Heart right ventricle (tissue), 16 donors: ENCODE results near the gene SLC39A3. TPM values are rescaled to one million over a fixed set of nuclear protein-coding genes. Genes with fewer than 3 reads are reported as not detected.

Experiments
- ATAC-seq, 8 donors: fragments of 200-7000 bp; cut with Tn5 transposase; one replicate each; pipeline ENCODE4 v1.9.1; 2020; ENCODE audit warnings: mild to moderate bottlenecking in 8 of 8, moderate library complexity in 8 of 8, moderate number of reproducible peaks in 1 of 8
- DNase-seq, 2 donors: peaks; one replicate each; pipeline ENCODE4 v3.0.0-alpha.2; 2020
- H3K27ac ChIP-seq, 10 donors: fragments of 200-600 bp; sonication (generic) in 2 of 10; one replicate each; pipeline versions ENCODE4 v1.5.0 to v1.8.0; 2020 to 2022; ENCODE audit warnings: mild to moderate bottlenecking in 3 of 10
- H3K27me3 ChIP-seq, 7 donors: fragments of 200-600 bp; one replicate each; pipeline ENCODE4 v1.8.0; 2021 to 2022; ENCODE audit warnings: mild to moderate bottlenecking in 2 of 7
- H3K36me3 ChIP-seq, 9 donors: fragments of 200-600 bp; sonication (generic) in 1 of 9; one replicate each; pipeline versions ENCODE4 v1.5.0 to v1.8.0; 2020 to 2022; ENCODE audit warnings: mild to moderate bottlenecking in 2 of 9
- H3K4me1 ChIP-seq, 9 donors: fragments of 200-600 bp; sonication (generic) in 1 of 9; one replicate each; pipeline versions ENCODE4 v1.5.0 to v1.8.0; 2020 to 2022; ENCODE audit warnings: mild to moderate bottlenecking in 4 of 9
- H3K4me3 ChIP-seq, 10 donors: fragments of 200-600 bp; sonication (generic) in 2 of 10; one replicate each; pipeline versions ENCODE4 v1.5.0 to v1.8.0; 2020 to 2022; ENCODE audit warnings: mild to moderate bottlenecking in 7 of 10, moderate library complexity in 2 of 10
- H3K9me3 ChIP-seq, 11 donors: fragments of 200-600 bp in 10 of 11; sonication (generic) in 2 of 11; one replicate each; pipeline versions ENCODE4 v1.5.0 to v1.8.0; 2013 to 2022; ENCODE audit warnings: mild to moderate bottlenecking in 2 of 11, control low read depth in 1 of 11, moderate library complexity in 1 of 11
- WGBS, 2 donors: extraction: QIAGEN DNeasy Blood & Tissue Kit; methylation state at CpG; one replicate each; pipeline ENCODE4 v1.1.7; 2013; ENCODE audit warnings: inconsistent platforms in 1 of 2; 5-methylcytosine and 5-hydroxymethylcytosine counted together
- intact Hi-C, 10 donors: fragments of 100-400 bp; cut with DNase I; formaldehyde crosslinking; loops; one replicate each; pipeline versions ENCODE4 v1.11.1 to v1.14.2; 2022
- polyA plus RNA-seq, 2 donors: library from polyadenylated mRNA; stranded (reverse); fragments of 200-250 nt; gene quantifications; one replicate each; pipeline ENCODE4 v1.2.3, GENCODE V29; 2013
- total RNA-seq, 10 donors: library from RNA; stranded (reverse); fragmentation: NEBNext Ultra II Directional in 3 of 10; extraction: Animal tissue kit (Norgen Biotek cat#: 25700) in 3 of 10; gene quantifications; one replicate each; pipeline versions ENCODE4 v1.2.1 to v1.2.4, GENCODE V29; 2021 to 2023
- TF ChIP-seq, protein P1 (sequence below), 9 donors: fragments of 200-600 bp; sonication (generic) in 2 of 9; IDR thresholded peaks; one replicate each; pipeline versions ENCODE4 v1.5.0 to v1.8.0; 2021 to 2022; ENCODE audit warnings: antibody characterized with exemption in 9 of 9, mild to moderate bottlenecking in 5 of 9, moderate library complexity in 1 of 9
- donor health status: Arrhythmogenic right ventricular cardiomyopathy.
- donor health status: ischemic (EF 13 %, LVEDD 7.1; RV severe dilation, severe dysfunction).
- donor health status: healthy with polysubstance abuse.
- donor health status: DM: no; HTN: yes; CAD: no.
- donor health status: DM: no; HTN: no; CAD: no.
- donor health status: ischemic (EF 25% LVEDD 6.9; RV normal size, moderate dysfunction).
- donor health status: ischemic (EF 25% LVEDD 5.7; RV mildly dilated, moderate dysfunction).
- donor health status: healthy.
- donor health status: DM: yes; HTN: yes; CAD: no.
- donor health status: Ischemic cardiomyopathy.
- donor health status: ischemic (EF 35%, LVEDD 5.7; RV mildly dilated, moderate dysfunction).
- donor health status: nonischemic (EF 11% LVEDD 7.7; RV severe dilation, severe dysfunction).
- donor health status: DM: yes; HTN: yes; CAD: no.
- donor health status: PGD.
- donor health status: ischemic (EF 29% LVEDD 5.4; RV normal size, mild dysfunction).
- donor health status: nonischemic (EF 23%, LVEDD 6.1; RV moderate dilation, normal function).

Gene SLC39A3
- total and polyA plus RNA-seq, 12 donors = 16.5 to 66.8 (median 22.2) TPM

DNA sequence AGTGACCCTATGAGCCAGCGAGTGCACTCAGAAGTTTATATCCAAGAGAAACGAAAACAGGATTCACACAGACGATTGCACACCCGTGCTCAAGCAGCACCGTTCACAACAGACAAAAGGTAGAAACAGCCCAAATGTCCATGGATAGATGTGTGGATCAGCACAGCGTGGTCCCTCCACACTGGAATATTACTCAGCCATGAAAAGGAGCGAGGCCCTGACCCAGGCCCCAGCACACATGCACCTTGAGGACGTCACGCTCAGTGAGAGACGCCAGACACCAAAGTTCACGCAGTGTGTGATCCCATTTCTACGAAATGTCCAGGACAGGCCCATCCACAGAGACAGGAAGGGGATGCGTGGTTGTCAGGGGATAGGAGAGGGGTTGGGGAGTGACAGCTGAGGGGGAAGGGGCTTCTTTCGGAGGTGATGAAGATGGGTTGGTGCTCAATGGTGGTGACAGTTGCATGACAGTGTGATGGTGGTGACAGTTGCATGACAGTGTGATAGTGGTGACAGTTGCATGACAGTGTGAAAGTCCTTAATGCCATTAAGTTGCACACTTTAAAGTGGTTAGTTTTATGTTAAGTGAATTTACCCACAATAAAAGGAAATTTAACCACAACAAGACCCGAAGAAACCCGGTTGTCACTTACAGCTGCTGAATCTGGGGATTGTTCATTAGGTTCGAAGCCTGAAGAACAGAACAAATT, 18.9 kb upstream of the SLC39A3 start:
- Histone ChIP-seq H3K27me3 (no peaks in the 10 kb centered on the region), H3K27ac (no peak overlapping the region), H3K9me3 (no peaks in the 10 kb centered on the region), H3K4me1 (no peaks in the 10 kb centered on the region), H3K36me3 (peaks cover 0 to 100% (median 84%) of the 10 kb centered on the region in 9 donors), H3K4me3 (no peak overlapping the region)
- TF ChIP-seq, protein P1, sequence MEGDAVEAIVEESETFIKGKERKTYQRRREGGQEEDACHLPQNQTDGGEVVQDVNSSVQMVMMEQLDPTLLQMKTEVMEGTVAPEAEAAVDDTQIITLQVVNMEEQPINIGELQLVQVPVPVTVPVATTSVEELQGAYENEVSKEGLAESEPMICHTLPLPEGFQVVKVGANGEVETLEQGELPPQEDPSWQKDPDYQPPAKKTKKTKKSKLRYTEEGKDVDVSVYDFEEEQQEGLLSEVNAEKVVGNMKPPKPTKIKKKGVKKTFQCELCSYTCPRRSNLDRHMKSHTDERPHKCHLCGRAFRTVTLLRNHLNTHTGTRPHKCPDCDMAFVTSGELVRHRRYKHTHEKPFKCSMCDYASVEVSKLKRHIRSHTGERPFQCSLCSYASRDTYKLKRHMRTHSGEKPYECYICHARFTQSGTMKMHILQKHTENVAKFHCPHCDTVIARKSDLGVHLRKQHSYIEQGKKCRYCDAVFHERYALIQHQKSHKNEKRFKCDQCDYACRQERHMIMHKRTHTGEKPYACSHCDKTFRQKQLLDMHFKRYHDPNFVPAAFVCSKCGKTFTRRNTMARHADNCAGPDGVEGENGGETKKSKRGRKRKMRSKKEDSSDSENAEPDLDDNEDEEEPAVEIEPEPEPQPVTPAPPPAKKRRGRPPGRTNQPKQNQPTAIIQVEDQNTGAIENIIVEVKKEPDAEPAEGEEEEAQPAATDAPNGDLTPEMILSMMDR (IDR thresholded peaks at IDR 0.05) = no peak
- ATAC-seq (no peak), DNase-seq (no peak)
- WGBS, 2 donors = 95 to 96% methylated on average over 17 of the region's 17 CpGs
- intact Hi-C loops = loop anchor here in 1 of 10 donors (10.0 kb wide), 1 partner anchor 294 kb away; no protein-coding TSS in a partner anchor

GRCh38 chr19:2756921-2757881, 17.4 kb upstream of the SLC39A3 start:
- H3K27me3 ChIP-seq = no peaks in the 10 kb centered on the region
- 94 to 95% methylated on average over 48 of the region's 48 CpGs for WGBS, 2 donors
- DNase-seq (no peak), ATAC-seq (no peak)
- H3K36me3 ChIP-seq = peaks cover 0 to 93% (median 72%) of the 10 kb centered on the region in 9 donors
- H3K27ac ChIP-seq = no peak overlapping the region
- TF ChIP-seq, protein P1 (IDR thresholded peaks at IDR 0.05) = no peak
- intact Hi-C loops = loop anchor here in 1 of 10 donors (10.0 kb wide), 1 partner anchor 292 kb away; no protein-coding TSS in a partner anchor
- no peaks in the 10 kb centered on the region for H3K4me1 ChIP-seq
- H3K9me3 ChIP-seq = no peaks in the 10 kb centered on the region
- H3K4me3 ChIP-seq = no peak overlapping the region

DNA sequence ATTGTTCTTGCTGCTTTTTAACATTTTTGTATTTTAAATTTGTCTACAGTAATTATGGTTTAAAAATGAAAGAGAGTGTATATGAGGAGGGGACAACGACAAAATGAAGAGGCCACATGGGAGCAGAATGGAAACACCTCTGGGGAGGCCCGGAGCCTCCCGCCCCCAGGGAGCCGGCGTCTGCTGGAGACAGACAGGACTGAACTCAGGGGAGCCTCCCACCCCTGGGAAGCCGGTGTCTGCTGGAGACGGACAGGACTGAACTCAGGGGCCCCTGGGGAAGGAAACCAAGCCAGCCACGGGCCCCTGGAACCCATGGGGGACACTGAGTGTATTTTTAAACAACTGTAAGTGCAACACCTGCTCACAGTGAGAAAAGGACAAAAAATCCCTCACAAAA, 16.7 kb upstream of the SLC39A3 start:
- intact Hi-C loops = loop anchor here in 1 of 10 donors (10.0 kb wide), 1 partner anchor 292 kb away; no protein-coding TSS in a partner anchor
- Histone ChIP-seq H3K27ac (no peak overlapping the region), H3K27me3 (no peaks in the 10 kb centered on the region), H3K9me3 (no peaks in the 10 kb centered on the region), H3K4me3 (no peak overlapping the region), H3K4me1 (no peaks in the 10 kb centered on the region), H3K36me3 (peaks cover 0 to 86% (median 67%) of the 10 kb centered on the region in 9 donors)
- TF ChIP-seq, protein P1 (IDR thresholded peaks at IDR 0.05) = no peak
- no peak for ATAC-seq
- 78 to 82% methylated on average over 8 of the region's 8 CpGs for whole genome bisulfite sequencing, 2 donors
- no peak for DNase-seq

DNA sequence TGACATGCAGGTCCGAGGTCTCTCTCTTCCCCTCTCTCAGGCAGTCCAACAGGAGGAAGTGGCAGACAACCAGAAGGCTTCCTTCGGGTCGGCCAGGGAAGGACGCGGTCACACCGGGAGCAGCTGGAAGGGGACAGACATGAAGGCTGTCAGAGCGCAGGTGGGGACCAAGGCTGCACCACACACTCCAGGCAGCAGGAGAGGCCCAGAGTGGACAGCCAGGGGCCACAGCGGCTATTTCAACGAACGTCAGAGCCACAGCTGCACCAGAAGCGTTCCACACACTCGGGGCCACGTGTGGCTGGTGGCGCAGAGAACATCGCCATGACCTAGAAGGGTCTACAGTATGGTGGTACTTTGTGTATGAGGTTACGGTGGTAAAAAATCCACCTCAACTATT, 16.0 kb upstream of the SLC39A3 start:
- H3K36me3 ChIP-seq = peaks cover 0 to 79% (median 60%) of the 10 kb centered on the region in 9 donors
- H3K9me3 ChIP-seq = no peaks in the 10 kb centered on the region
- WGBS, 2 donors = 90 to 93% methylated on average over 16 of the region's 16 CpGs
- no peaks in the 10 kb centered on the region for H3K27me3 ChIP-seq
- DNase-seq (no peak), ATAC-seq (no peak)
- intact Hi-C loops = loop anchor here in 1 of 10 donors (10.0 kb wide), 1 partner anchor 291 kb away; no protein-coding TSS in a partner anchor
- H3K27ac ChIP-seq = no peak overlapping the region
- H3K4me1 ChIP-seq = no peaks in the 10 kb centered on the region
- TF ChIP-seq, protein P1 (IDR thresholded peaks at IDR 0.05) = no peak
- H3K4me3 ChIP-seq = no peak overlapping the region
